Activated T-cell treated with anti-CD3 and anti-CD28 coated beads for 24 hours (primary cell): ENCODE measurements around the gene MORN1.
"Not testable (repeated sequence)": the region's sequence is repeated elsewhere in the genome, so short reads cannot be mapped to it uniquely, and the experiment has no call there.

Experiments used
- DNase-seq: peaks from one replicate; pipeline ENCODE4 v3.0.0-alpha.2; 2020; ENCODE audit warnings: low read depth

Gene MORN1

GRCh38 chr1:2337081-2337480 lies 54.3 kb downstream of the MORN1 start:
- no peak for DNase-seq

GRCh38 chr1:2336499-2336898 lies 54.9 kb downstream of the MORN1 start:
- no peak for DNase-seq

- DNase-seq = no peak
Measured at GRCh38 chr1:2335721-2336455, 55.5 kb downstream of the MORN1 start.

- no peak for DNase-seq
Measured at GRCh38 chr1:2334883-2335534, 56.3 kb downstream of the MORN1 start.

- no peak for DNase-seq
Measured at GRCh38 chr1:2334366-2334765, 57.0 kb downstream of the MORN1 start.

- DNase-seq = not testable (repeated sequence)
Measured at GRCh38 chr1:2331580-2331979, 59.8 kb downstream of the MORN1 start.

- DNase-seq = no peak
Measured at GRCh38 chr1:2331200-2331544, 60.2 kb downstream of the MORN1 start.

- DNase-seq = no peak
Measured at GRCh38 chr1:2330519-2331199, 60.7 kb downstream of the MORN1 start.

GRCh38 chr1:2330035-2330434 lies 61.3 kb downstream of the MORN1 start:
- DNase-seq = no peak

- DNase-seq = no peak
Measured at GRCh38 chr1:2328676-2329455, 62.5 kb downstream of the MORN1 start.

GRCh38 chr1:2327841-2328240 lies 63.5 kb downstream of the MORN1 start:
- no peak for DNase-seq

- DNase-seq = not testable (repeated sequence)
Measured at GRCh38 chr1:2327162-2327561, 64.2 kb downstream of the MORN1 start.

GRCh38 chr1:2326524-2326923 lies 64.8 kb downstream of the MORN1 start:
- no peak for DNase-seq

GRCh38 chr1:2324553-2325366 lies 66.6 kb downstream of the MORN1 start:
- no peak for DNase-seq

GRCh38 chr1:2323451-2323974 lies 67.8 kb downstream of the MORN1 start:
- DNase-seq = no peak

GRCh38 chr1:2322581-2323211 lies 68.7 kb downstream of the MORN1 start:
- no peak for DNase-seq

- DNase-seq = no peak
Measured at GRCh38 chr1:2322065-2322571, 69.2 kb downstream of the MORN1 start.

GRCh38 chr1:2320760-2321667 lies 70.3 kb downstream of the MORN1 start:
- DNase-seq = no peak

GRCh38 chr1:2320006-2320405 lies 71.3 kb downstream of the MORN1 start:
- no peak for DNase-seq

GRCh38 chr1:2319291-2319690 lies 72.1 kb downstream of the MORN1 start:
- no peak for DNase-seq
